ENCODE results near the gene TRHDE. TPM values are rescaled to one million over a fixed set of nuclear protein-coding genes. Genes with fewer than 3 reads are reported as not detected.

TRHDE gene
- total RNA-seq, 1 donor from 2014 or later, result 0.87 TPM

DNA sequence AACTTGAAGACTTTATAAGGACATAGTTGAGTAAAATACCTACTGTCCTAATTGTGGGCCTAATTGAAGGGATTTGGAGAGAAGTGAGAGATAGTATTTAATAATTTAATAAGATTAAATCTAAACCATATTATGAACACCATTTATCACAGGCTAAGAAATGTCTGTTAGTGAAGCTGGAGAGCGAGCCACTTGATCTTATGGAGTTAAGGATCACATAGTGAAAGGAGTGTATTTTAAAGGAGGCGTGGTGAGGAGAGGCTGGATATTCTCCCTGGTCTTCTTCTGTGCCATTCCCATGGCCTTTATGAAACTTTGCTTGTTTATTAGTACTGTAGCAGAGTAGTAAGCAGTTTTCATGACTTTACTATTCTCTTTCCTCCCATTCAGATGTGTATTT lies 172.4 kb downstream of the TRHDE start:
- Mint-ChIP-seq H3K4me1 (ENCODE audit: low read depth) (no peaks in the 10 kb centered on the region), H3K36me3 (ENCODE audit: low read depth) (no peaks in the 10 kb centered on the region), H3K9me3 (ENCODE audit: low read depth) (peaks cover 2% of the 10 kb centered on the region), H3K27me3 (ENCODE audit: low read depth) (no peaks in the 10 kb centered on the region), H3K27ac (ENCODE audit: unreplicated experiment) (no peak overlapping the region), H3K4me3 (ENCODE audit: unreplicated experiment) (no peak overlapping the region)
- DNase-seq (ENCODE audit: low spot score), result no peak
- TF ChIP-seq, protein P1, sequence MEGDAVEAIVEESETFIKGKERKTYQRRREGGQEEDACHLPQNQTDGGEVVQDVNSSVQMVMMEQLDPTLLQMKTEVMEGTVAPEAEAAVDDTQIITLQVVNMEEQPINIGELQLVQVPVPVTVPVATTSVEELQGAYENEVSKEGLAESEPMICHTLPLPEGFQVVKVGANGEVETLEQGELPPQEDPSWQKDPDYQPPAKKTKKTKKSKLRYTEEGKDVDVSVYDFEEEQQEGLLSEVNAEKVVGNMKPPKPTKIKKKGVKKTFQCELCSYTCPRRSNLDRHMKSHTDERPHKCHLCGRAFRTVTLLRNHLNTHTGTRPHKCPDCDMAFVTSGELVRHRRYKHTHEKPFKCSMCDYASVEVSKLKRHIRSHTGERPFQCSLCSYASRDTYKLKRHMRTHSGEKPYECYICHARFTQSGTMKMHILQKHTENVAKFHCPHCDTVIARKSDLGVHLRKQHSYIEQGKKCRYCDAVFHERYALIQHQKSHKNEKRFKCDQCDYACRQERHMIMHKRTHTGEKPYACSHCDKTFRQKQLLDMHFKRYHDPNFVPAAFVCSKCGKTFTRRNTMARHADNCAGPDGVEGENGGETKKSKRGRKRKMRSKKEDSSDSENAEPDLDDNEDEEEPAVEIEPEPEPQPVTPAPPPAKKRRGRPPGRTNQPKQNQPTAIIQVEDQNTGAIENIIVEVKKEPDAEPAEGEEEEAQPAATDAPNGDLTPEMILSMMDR (IDR thresholded peaks at IDR 0.05), result no peak

DNA sequence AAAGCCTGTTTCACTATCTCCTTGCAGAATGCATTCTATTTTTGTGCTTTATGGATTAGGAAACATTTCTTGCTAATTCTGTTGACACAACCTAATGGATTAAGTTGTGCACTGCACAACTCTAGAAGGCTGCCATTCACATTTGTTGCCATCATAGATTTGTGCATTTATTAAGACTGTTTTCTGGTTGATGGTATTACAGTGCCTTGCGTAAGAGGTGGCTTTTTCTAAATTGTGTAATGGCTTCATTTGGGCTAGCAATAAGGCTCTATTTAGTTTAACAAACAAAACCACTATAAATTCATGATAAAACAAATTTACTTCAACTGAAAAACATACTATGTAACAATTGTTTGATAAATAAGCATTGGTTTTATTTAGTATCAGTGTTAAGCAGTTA lies 175.9 kb downstream of the TRHDE start:
- peaks cover 11% of the 10 kb centered on the region for H3K9me3 Mint-ChIP-seq (ENCODE audit: low read depth)
- no peak overlapping the region for H3K27ac Mint-ChIP-seq (ENCODE audit: unreplicated experiment)
- H3K27me3 Mint-ChIP-seq (ENCODE audit: low read depth), result no peaks in the 10 kb centered on the region
- no peak for DNase-seq (ENCODE audit: low spot score)
- TF ChIP-seq, protein P1 (IDR thresholded peaks at IDR 0.05), result no peak
- no peak overlapping the region for H3K4me3 Mint-ChIP-seq (ENCODE audit: unreplicated experiment)
- no peaks in the 10 kb centered on the region for H3K36me3 Mint-ChIP-seq (ENCODE audit: low read depth)
- H3K4me1 Mint-ChIP-seq (ENCODE audit: low read depth), result no peaks in the 10 kb centered on the region

DNA sequence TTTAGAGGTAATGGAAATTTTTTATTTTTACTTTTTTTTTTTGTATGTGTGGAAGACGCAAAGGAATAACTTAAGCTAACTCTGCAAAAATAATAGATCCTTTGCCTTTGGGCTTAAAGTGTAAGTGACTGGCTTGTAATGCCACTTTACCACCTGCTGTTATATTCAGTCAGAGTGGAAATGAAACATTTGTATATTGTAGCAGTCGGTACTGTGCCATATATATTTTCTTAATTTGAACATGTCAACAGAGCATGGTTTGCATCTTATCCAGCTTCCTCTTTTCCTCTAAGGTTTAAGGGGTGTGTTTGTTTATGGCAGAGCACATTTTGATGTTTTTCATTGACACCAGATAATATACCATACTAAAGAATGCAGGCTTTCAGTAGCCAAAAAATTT lies 176.6 kb downstream of the TRHDE start:
- no peak for DNase-seq (ENCODE audit: low spot score)
- Mint-ChIP-seq H3K27me3 (ENCODE audit: low read depth) (no peaks in the 10 kb centered on the region), H3K4me3 (ENCODE audit: unreplicated experiment) (no peak overlapping the region), H3K9me3 (ENCODE audit: low read depth) (peaks cover 15% of the 10 kb centered on the region), H3K36me3 (ENCODE audit: low read depth) (no peaks in the 10 kb centered on the region), H3K27ac (ENCODE audit: unreplicated experiment) (no peak overlapping the region), H3K4me1 (ENCODE audit: low read depth) (no peaks in the 10 kb centered on the region)
- TF ChIP-seq, protein P1 (IDR thresholded peaks at IDR 0.05), result no peak

DNA sequence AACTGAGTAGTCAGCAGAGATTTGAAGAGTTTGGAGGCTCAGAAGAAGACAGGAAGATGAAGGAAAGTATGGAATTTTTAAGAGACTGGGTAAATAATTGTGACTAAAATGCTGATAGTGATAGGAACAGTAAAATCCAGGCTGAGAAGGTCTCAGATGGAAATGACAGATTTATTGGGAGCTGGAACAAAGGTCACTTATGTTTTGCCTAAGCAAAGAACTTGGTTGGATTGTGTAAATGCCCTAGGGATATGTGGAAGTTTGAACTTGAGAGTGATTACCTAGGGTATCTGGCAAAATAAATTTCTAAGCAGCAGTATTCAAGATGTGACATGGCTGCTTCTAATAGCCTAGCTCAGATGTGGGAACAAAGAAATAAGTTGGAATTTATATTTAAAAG lies 180.9 kb downstream of the TRHDE start:
- Mint-ChIP-seq H3K27ac (ENCODE audit: unreplicated experiment) (no peak overlapping the region), H3K9me3 (ENCODE audit: low read depth) (peaks cover 15% of the 10 kb centered on the region), H3K36me3 (ENCODE audit: low read depth) (no peaks in the 10 kb centered on the region), H3K4me1 (ENCODE audit: low read depth) (no peaks in the 10 kb centered on the region), H3K4me3 (ENCODE audit: unreplicated experiment) (no peak overlapping the region), H3K27me3 (ENCODE audit: low read depth) (no peaks in the 10 kb centered on the region)
- TF ChIP-seq, protein P1 (IDR thresholded peaks at IDR 0.05), result no peak
- DNase-seq (ENCODE audit: low spot score), result no peak

DNA sequence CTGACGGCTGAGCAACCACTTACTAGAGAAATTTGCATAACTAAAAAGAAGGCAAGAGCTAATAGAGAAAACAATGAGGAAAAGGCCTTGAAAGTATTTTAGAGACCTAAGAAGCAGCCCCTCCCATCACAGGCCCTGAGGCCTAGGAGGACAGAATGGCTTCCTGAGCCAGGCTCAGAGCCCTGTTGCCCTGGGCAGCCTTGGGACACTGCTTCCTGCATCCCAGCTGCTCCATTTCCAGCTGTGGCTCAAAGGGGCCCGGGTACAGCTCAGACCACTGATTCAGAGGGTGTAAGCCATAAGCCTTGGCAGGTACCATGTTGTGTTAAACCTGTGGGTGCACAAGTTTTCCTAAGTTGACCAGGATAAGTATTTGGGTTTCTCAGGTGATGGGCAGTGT lies 181.4 kb downstream of the TRHDE start:
- Mint-ChIP-seq H3K36me3 (ENCODE audit: low read depth) (no peaks in the 10 kb centered on the region), H3K4me1 (ENCODE audit: low read depth) (no peaks in the 10 kb centered on the region), H3K27ac (ENCODE audit: unreplicated experiment) (no peak overlapping the region), H3K9me3 (ENCODE audit: low read depth) (peaks cover 15% of the 10 kb centered on the region), H3K4me3 (ENCODE audit: unreplicated experiment) (no peak overlapping the region), H3K27me3 (ENCODE audit: low read depth) (no peaks in the 10 kb centered on the region)
- no peak for DNase-seq (ENCODE audit: low spot score)
- TF ChIP-seq, protein P1 (IDR thresholded peaks at IDR 0.05), result no peak

All from chondrocyte (in vitro differentiated cells).